CD4-positive, alpha-beta T cell treated with Interferon alpha-2 for 1 hour (primary cell): ENCODE results near the gene LRIT2.

Experiments used
- DNase-seq, 2 donors: peaks; one replicate each; pipeline ENCODE4 v3.0.0-alpha.2; 2020 to 2022

LRIT2 gene

GRCh38 chr10:84241185-84241790, 15.9 kb upstream of the LRIT2 start, which contains the start of gene LRIT1:
TSS of gene LRIT1 (minus strand) at chr10:84241546. CDS start at chr10:84241439, 107 bp downstream.
- DNase-seq = no peak

- DNase-seq = no peak
Observed at GRCh38 chr10:84238909-84239308, 13.6 kb upstream of the LRIT2 start.

- DNase-seq = no peak
Observed at GRCh38 chr10:84237199-84238051, 12.1 kb upstream of the LRIT2 start.

GRCh38 chr10:84236807-84237198, 11.5 kb upstream of the LRIT2 start:
- no peak for DNase-seq

- DNase-seq = no peak
Observed at GRCh38 chr10:84235096-84235495, 9.8 kb upstream of the LRIT2 start.

GRCh38 chr10:84234479-84234878, 9.1 kb upstream of the LRIT2 start:
- no peak for DNase-seq

GRCh38 chr10:84233940-84234339, 8.6 kb upstream of the LRIT2 start:
- DNase-seq = no peak

GRCh38 chr10:84232376-84232775, 7.0 kb upstream of the LRIT2 start:
- no peak for DNase-seq

- DNase-seq = no peak
Observed at GRCh38 chr10:84230359-84230758, 5.0 kb upstream of the LRIT2 start.

- no peak for DNase-seq
Observed at GRCh38 chr10:84227810-84228209, 2.5 kb upstream of the LRIT2 start.

- no peak for DNase-seq
Observed at GRCh38 chr10:84226616-84227015, 1.3 kb upstream of the LRIT2 start.

GRCh38 chr10:84224411-84225028, 824 bp downstream of the LRIT2 start:
- no peak for DNase-seq

- DNase-seq = no peak
Observed at GRCh38 chr10:84221916-84222315, 3.4 kb downstream of the LRIT2 start.

GRCh38 chr10:84217746-84218145, 7.6 kb downstream of the LRIT2 start:
- DNase-seq = no peak

- no peak for DNase-seq
Observed at GRCh38 chr10:84216834-84217233, 8.5 kb downstream of the LRIT2 start.

GRCh38 chr10:84214612-84215235, 10.6 kb downstream of the LRIT2 start:
- peak in 1 of 2 donors; percentile 49 for DNase-seq

GRCh38 chr10:84214046-84214572, 11.2 kb downstream of the LRIT2 start:
- DNase-seq = no peak

- no peak for DNase-seq
Observed at GRCh38 chr10:84213076-84213475, 12.3 kb downstream of the LRIT2 start.

- DNase-seq = no peak
Observed at GRCh38 chr10:84212014-84212413, 13.3 kb downstream of the LRIT2 start.

GRCh38 chr10:84211566-84211965, 13.8 kb downstream of the LRIT2 start:
- no peak for DNase-seq

GRCh38 chr10:84208023-84208422, 17.3 kb downstream of the LRIT2 start:
- no peak for DNase-seq

GRCh38 chr10:84205853-84206525, 19.4 kb downstream of the LRIT2 start:
- DNase-seq = no peak
